22Rv1 (cell line): ENCODE results near the gene ZNF366.

Experiments
- ZFX ChIP-seq: fragments of 450-650 bp; IDR thresholded peaks from 2 replicates; pipeline ENCODE4 v1.6.1; 2017; ENCODE audit warnings: antibody characterized with exemption, borderline replicate concordance
- TF ChIP-seq, protein P1 (sequence below): fragments of 450-650 bp; IDR thresholded peaks from 2 replicates; pipeline ENCODE4 v1.5.1; 2017; ENCODE audit warnings: mild to moderate bottlenecking

DNA sequence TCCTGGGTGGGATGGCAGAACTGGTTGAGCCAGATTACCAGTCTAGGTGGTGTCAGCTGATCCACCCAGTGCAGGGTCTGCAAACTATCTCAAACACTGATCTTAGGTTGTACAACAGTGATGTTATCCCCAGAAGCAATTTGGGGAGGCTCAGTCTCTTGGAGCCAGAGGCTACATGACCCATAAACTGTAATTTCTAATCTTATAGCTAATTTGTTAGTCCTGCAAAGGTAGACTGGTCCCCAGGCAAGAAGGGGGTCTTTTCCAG lies 5.3 kb upstream of the ZNF366 start:
- TF ChIP-seq, protein P1, sequence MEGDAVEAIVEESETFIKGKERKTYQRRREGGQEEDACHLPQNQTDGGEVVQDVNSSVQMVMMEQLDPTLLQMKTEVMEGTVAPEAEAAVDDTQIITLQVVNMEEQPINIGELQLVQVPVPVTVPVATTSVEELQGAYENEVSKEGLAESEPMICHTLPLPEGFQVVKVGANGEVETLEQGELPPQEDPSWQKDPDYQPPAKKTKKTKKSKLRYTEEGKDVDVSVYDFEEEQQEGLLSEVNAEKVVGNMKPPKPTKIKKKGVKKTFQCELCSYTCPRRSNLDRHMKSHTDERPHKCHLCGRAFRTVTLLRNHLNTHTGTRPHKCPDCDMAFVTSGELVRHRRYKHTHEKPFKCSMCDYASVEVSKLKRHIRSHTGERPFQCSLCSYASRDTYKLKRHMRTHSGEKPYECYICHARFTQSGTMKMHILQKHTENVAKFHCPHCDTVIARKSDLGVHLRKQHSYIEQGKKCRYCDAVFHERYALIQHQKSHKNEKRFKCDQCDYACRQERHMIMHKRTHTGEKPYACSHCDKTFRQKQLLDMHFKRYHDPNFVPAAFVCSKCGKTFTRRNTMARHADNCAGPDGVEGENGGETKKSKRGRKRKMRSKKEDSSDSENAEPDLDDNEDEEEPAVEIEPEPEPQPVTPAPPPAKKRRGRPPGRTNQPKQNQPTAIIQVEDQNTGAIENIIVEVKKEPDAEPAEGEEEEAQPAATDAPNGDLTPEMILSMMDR = no peak
- TF ChIP-seq ZFX = no peak
